Left cardiac atrium (tissue), 4 donors: Measurements from ENCODE around the gene MPEG1. TPM values are rescaled to one million over a fixed set of nuclear protein-coding genes. Genes with fewer than 3 reads are reported as not detected.

Experiments
- ATAC-seq, 2 donors: fragments of 200-7000 bp; cut with Tn5 transposase; one replicate each; pipeline ENCODE4 v1.9.1; 2020; ENCODE audit warnings: mild to moderate bottlenecking in 2 of 2, moderate library complexity in 2 of 2
- DNase-seq: peaks from one replicate; pipeline ENCODE4 v3.0.0-alpha.2; 2020
- intact Hi-C, 2 donors: fragments of 100-400 bp; cut with DNase I; formaldehyde crosslinking; loops; one replicate each; pipeline versions ENCODE4 v1.14.1 to v1.15.1; 2022 to 2023
- total RNA-seq, 2 donors: library from RNA; stranded (reverse); fragmentation: NEBNext Ultra II Directional; extraction: Animal tissue kit (Norgen Biotek cat#: 25700); gene quantifications; one replicate each; pipeline ENCODE4 v1.2.1, GENCODE V29; 2021
- donor health status: DM: no; HTN: yes; CAD: no.
- donor health status: DM: no; HTN: yes; CAD: no; lungs with severe emphysema.
- donor health status: DM: yes; HTN: yes; CAD: no.
- donor health status: Dilated cardiomyopathy.

MPEG1 gene
- total RNA-seq, 2 donors from 2014 or later: 16.4 to 38.1 TPM

GRCh38 chr11:59179121-59179520 lies 33.6 kb downstream of the MPEG1 start:
- ATAC-seq: no peak
- intact Hi-C loops: loop anchor here in 1 of 2 donors (10.0 kb wide), 1 partner anchor 496 kb away; no protein-coding TSS in a partner anchor

DNA sequence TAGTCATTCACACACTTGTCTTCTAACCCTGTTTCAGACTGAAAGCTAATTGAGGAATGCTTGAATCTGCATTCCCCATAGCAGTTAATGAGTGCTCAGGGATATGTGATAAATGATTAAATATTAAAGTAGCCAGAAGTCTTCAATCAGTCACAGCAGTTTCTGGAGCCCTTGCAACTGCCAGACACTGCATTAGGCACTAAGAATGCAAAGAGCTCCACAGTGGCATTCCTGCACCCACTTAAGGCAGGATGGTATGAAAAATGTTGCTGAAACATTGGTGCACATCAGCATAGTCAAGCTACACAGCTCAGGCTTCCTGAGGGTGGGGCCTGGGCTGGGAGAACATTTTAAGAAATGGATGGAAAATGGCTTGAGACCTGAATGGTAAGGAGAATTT lies 34.3 kb downstream of the MPEG1 start:
- intact Hi-C loops: loop anchor here in 1 of 2 donors (10.0 kb wide), 1 partner anchor 496 kb away; no protein-coding TSS in a partner anchor
- DNase-seq (no peak), ATAC-seq (no peak)

More at GRCh38 chr11:59179121-59179520, 33.6 kb downstream of the MPEG1 start:
- no peak for DNase-seq

- intact Hi-C loops: loop anchor here in 1 of 2 donors (10.0 kb wide), 1 partner anchor 498 kb away; no protein-coding TSS in a partner anchor
These were observed 36.4 kb downstream of the MPEG1 start for GRCh38 chr11:59176330-59176729.

GRCh38 chr11:59175091-59175501 lies 37.6 kb downstream of the MPEG1 start:
- ATAC-seq: no peak
- DNase-seq: no peak
- intact Hi-C loops: loop anchor here in 1 of 2 donors (10.0 kb wide), 1 partner anchor 500 kb away; no protein-coding TSS in a partner anchor

More at GRCh38 chr11:59176330-59176729, 36.4 kb downstream of the MPEG1 start:
- DNase-seq (no peak), ATAC-seq (no peak)

- no peak for DNase-seq
- peak in 1 of 2 donors; percentile 4 for ATAC-seq
- intact Hi-C loops: loop anchor here (5.0 to 10.0 kb wide), 3 partner anchors 33 to 500 kb away; no protein-coding TSS in a partner anchor
These were observed 38.1 kb downstream of the MPEG1 start for GRCh38 chr11:59174664-59175033.

GRCh38 chr11:59173964-59174663 lies 38.6 kb downstream of the MPEG1 start:
- no peak for DNase-seq
- peak in 1 of 2 donors; percentile 46 for ATAC-seq

DNA sequence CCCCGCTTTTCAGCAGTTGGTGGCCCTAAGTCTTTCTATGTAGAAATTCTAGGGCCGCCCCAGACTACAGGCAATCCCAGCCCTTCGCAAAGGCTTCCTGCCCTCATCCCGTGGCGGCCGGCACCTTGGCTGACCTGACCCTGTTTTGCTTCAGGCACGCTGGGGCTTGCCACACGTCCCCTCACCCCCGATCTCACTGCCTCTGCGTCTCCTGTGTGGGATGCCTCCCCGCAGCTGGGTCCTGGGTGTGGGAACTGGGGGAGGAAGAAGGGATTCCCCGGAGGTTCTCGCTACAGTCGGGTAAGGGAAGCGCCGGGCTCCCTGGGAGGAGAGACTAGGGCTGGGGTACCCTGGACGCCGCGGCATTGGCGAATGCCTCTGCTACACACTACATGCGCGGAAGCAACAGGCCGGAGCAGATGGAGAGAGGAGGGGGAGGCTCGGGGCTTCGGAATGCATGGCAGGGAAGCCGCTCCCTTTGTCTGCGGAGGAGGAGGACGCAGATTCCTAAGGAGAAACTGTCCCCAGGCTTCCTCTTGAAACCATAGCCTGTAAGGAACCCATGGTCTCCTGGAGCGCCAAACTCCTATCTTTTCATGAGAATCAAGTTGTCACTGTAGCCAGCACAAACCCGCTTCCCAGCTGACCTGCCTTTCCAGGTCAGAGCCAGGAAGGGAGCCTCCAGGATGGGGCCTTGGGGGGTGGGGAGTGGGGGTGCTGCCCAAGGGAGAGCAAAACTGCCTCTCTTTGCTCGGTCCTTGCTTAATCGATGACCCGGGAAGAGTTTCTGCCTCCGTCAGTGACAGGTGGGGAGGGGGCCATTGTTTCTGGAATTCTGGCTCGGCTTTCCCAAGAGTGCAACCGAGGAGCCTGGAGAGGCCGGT lies 39.4 kb downstream of the MPEG1 start:
- intact Hi-C loops: loop anchor here (5.0 to 10.0 kb wide), 3 partner anchors 34 to 501 kb away; no protein-coding TSS in a partner anchor
- peak in 1 of 2 donors; percentile 11 for ATAC-seq
- peak; percentile 38 for DNase-seq

More at GRCh38 chr11:59173964-59174663, 38.6 kb downstream of the MPEG1 start:
- intact Hi-C loops: loop anchor here (5.0 to 10.0 kb wide), 3 partner anchors 33 to 501 kb away; no protein-coding TSS in a partner anchor

GRCh38 chr11:59172345-59173079 lies 40.2 kb downstream of the MPEG1 start:
- ATAC-seq (peak; percentile 26 to 42), DNase-seq (no peak)
- intact Hi-C loops: loop anchor here (5.0 to 10.0 kb wide), 3 partner anchors 35 to 502 kb away; no protein-coding TSS in a partner anchor

GRCh38 chr11:59171508-59172322 lies 41.0 kb downstream of the MPEG1 start, which contains the start of gene DTX4:
Gene DTX4, plus strand, starts transcription at chr11:59172132. Its CDS starts 464 bp downstream, at chr11:59172596.
- DNase-seq (peak; percentile 95), ATAC-seq (peak; percentile 92)
- intact Hi-C loops: loop anchor here (1.0 to 10.0 kb wide), 5 partner anchors 36 to 503 kb away; no protein-coding TSS in a partner anchor

GRCh38 chr11:59164028-59164427 lies 48.7 kb downstream of the MPEG1 start:
- no peak for ATAC-seq
- no peak for DNase-seq
- intact Hi-C loops: no loop called here

Other genes with a start within 250 kb of the MPEG1 start
- not detected for gene GLYATL1B, start 126.6 kb downstream of the MPEG1 start, total RNA-seq
- gene FAM111B, start 105.7 kb downstream of the MPEG1 start, total RNA-seq: 1 to 10 TPM in 1 of 2 donors, under 1 TPM in 1; 0.92 to 2.9 TPM
- gene FAM111A, start 70.1 kb downstream of the MPEG1 start, total RNA-seq: 10 to 100 TPM in 1 of 2 donors, 1 to 10 TPM in 1; 7.8 to 14.6 TPM
- gene DTX4, start 40.8 kb downstream of the MPEG1 start, total RNA-seq: 1 to 10 TPM; 3.6 to 5.0 TPM
- not detected for gene OR5AN1, start 146.0 kb upstream of the MPEG1 start, total RNA-seq
- not detected for gene OR5A2, start 213.5 kb upstream of the MPEG1 start, total RNA-seq
- not detected for gene OR5A1, start 223.5 kb upstream of the MPEG1 start, total RNA-seq
- not detected for gene OR4D6, start 244.0 kb upstream of the MPEG1 start, total RNA-seq